ENCODE measurements around the gene CCDC33.

GRCh38 chr15:74384881-74385643 is 148.9 kb downstream of the CCDC33 start:
- TF ChIP-seq POLR2A (IDR thresholded peaks at IDR 0.05; ENCODE audit: low read depth, low read length) = peak; percentile 81
- TF ChIP-seq, protein P1, sequence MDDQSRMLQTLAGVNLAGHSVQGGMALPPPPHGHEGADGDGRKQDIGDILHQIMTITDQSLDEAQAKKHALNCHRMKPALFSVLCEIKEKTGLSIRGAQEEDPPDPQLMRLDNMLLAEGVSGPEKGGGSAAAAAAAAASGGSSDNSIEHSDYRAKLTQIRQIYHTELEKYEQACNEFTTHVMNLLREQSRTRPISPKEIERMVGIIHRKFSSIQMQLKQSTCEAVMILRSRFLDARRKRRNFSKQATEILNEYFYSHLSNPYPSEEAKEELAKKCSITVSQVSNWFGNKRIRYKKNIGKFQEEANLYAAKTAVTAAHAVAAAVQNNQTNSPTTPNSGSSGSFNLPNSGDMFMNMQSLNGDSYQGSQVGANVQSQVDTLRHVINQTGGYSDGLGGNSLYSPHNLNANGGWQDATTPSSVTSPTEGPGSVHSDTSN (IDR thresholded peaks at IDR 0.05; ENCODE audit: insufficient replicate concordance, low read depth, low read length) = no peak
- TF ChIP-seq E2F8 (IDR thresholded peaks at IDR 0.05; ENCODE audit: low read depth, partially characterized antibody) = peak; percentile 61
- TF ChIP-seq, protein P2, sequence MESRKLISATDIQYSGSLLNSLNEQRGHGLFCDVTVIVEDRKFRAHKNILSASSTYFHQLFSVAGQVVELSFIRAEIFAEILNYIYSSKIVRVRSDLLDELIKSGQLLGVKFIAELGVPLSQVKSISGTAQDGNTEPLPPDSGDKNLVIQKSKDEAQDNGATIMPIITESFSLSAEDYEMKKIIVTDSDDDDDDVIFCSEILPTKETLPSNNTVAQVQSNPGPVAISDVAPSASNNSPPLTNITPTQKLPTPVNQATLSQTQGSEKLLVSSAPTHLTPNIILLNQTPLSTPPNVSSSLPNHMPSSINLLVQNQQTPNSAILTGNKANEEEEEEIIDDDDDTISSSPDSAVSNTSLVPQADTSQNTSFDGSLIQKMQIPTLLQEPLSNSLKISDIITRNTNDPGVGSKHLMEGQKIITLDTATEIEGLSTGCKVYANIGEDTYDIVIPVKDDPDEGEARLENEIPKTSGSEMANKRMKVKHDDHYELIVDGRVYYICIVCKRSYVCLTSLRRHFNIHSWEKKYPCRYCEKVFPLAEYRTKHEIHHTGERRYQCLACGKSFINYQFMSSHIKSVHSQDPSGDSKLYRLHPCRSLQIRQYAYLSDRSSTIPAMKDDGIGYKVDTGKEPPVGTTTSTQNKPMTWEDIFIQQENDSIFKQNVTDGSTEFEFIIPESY (IDR thresholded peaks at IDR 0.05) = no peak
- peak; percentile 75; the same call in 1 of the 2 replicates for TF ChIP-seq POLR2AphosphoS5 (IDR thresholded peaks at IDR 0.05; ENCODE audit: low read length)
- no peak for TF ChIP-seq CHD1 (IDR thresholded peaks at IDR 0.05; ENCODE audit: low read depth, low read length)
- TF ChIP-seq SMAD1 (IDR thresholded peaks at IDR 0.05; ENCODE audit: low read depth, partially characterized antibody) = no peak
- no peak for TF ChIP-seq RAD21 (IDR thresholded peaks at IDR 0.05; ENCODE audit: insufficient read depth, low read depth, low read length)
- TF ChIP-seq, protein P3, sequence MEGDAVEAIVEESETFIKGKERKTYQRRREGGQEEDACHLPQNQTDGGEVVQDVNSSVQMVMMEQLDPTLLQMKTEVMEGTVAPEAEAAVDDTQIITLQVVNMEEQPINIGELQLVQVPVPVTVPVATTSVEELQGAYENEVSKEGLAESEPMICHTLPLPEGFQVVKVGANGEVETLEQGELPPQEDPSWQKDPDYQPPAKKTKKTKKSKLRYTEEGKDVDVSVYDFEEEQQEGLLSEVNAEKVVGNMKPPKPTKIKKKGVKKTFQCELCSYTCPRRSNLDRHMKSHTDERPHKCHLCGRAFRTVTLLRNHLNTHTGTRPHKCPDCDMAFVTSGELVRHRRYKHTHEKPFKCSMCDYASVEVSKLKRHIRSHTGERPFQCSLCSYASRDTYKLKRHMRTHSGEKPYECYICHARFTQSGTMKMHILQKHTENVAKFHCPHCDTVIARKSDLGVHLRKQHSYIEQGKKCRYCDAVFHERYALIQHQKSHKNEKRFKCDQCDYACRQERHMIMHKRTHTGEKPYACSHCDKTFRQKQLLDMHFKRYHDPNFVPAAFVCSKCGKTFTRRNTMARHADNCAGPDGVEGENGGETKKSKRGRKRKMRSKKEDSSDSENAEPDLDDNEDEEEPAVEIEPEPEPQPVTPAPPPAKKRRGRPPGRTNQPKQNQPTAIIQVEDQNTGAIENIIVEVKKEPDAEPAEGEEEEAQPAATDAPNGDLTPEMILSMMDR (IDR thresholded peaks at IDR 0.05 in 2 of 3, conservative IDR thresholded peaks at IDR 0.05 in 1 of 3; ENCODE audit: control insufficient read depth in 2 of 3, extremely low read depth in 1 of 3, insufficient read depth in 1 of 3, low read depth in 3 of 3, low read length in 3 of 3) = no peak

Measured in GM12878 (cell line).